ENCODE results near the gene NUP205.

GRCh38 chr7:135617781-135618180, 60.1 kb downstream of the NUP205 start:
- no peak for TF ChIP-seq MYC (CRISPR knock-in tag; IDR thresholded peaks at IDR 0.05; ENCODE audit: borderline replicate concordance)
- TF ChIP-seq ARID4A (CRISPR knock-in tag; IDR thresholded peaks at IDR 0.05; ENCODE audit: borderline replicate concordance): no peak
- TF ChIP-seq ZNF543 (CRISPR knock-in tag; IDR thresholded peaks at IDR 0.05): no peak
- no peak for TF ChIP-seq MEIS1 (CRISPR knock-in tag; IDR thresholded peaks at IDR 0.05; ENCODE audit: borderline replicate concordance)

Measured in HepG2 (cell line).